ENCODE results near the gene RACGAP1. TPM values are rescaled to one million over a fixed set of nuclear protein-coding genes. Genes with fewer than 3 reads are reported as not detected.

RACGAP1 gene
- total and polyA plus RNA-seq, 12 donors = 1.3 to 28.4 (median 6.2) TPM

GRCh38 chr12:50024227-50024626 lies 1.1 kb downstream of the RACGAP1 start:
- WGBS, 4 donors = 70 to 79% (median 72%) methylated on average over 8 of the region's 8 CpGs
- intact Hi-C loops (cut with DNase I) = no loop called here
- Histone ChIP-seq H3K36me3 (replicated peaks in 1 of 2) (no peaks in the 10 kb centered on the region), H3K9me3 (replicated peaks in 1 of 3) (no peaks in the 10 kb centered on the region), H3K27ac (no peak overlapping the region), H3K27me3 (no peaks in the 10 kb centered on the region), H3K4me1 (replicated peaks in 1 of 2) (peaks cover 6 to 14% of the 10 kb centered on the region in 2 donors), H3K4me3 (no peak overlapping the region)
- TF ChIP-seq POLR2A (IDR thresholded peaks at IDR 0.05) (no peak), CTCF (IDR thresholded peaks at IDR 0.05) (no peak)
- DNase-seq = no peak

DNA sequence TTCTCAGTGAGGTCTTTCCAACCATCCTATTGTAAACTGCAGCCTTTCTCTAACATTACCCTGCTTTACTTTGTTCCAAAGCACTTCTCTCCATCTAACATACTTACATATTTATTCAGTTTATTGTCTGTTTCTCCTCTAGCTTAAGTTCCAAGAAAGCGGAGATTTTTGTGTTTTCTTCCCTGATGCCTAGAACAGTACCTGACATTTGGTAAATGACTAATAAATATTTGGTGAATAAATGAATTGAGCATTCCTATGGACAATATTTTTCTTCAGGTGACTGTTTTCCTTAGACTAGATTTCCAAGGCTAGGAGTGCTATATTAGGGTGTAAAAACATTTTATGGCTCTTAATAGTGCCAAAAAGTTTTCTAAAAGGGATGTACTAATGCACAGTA lies 2.4 kb downstream of the RACGAP1 start:
- H3K4me1 ChIP-seq (replicated peaks in 1 of 2) = peaks cover 6 to 14% of the 10 kb centered on the region in 2 donors
- no peaks in the 10 kb centered on the region for H3K36me3 ChIP-seq (replicated peaks in 1 of 2)
- DNase-seq = no peak
- no peak for TF ChIP-seq POLR2A (IDR thresholded peaks at IDR 0.05)
- TF ChIP-seq CTCF (IDR thresholded peaks at IDR 0.05) = no peak
- no peak overlapping the region for H3K4me3 ChIP-seq
- intact Hi-C loops (cut with DNase I) = no loop called here
- no peaks in the 10 kb centered on the region for H3K27me3 ChIP-seq
- no peaks in the 10 kb centered on the region for H3K9me3 ChIP-seq (replicated peaks in 1 of 3)
- WGBS, 4 donors = 94 to 100% (median 99%) methylated on average over 1 of the region's 1 CpG
- no peak overlapping the region for H3K27ac ChIP-seq

DNA sequence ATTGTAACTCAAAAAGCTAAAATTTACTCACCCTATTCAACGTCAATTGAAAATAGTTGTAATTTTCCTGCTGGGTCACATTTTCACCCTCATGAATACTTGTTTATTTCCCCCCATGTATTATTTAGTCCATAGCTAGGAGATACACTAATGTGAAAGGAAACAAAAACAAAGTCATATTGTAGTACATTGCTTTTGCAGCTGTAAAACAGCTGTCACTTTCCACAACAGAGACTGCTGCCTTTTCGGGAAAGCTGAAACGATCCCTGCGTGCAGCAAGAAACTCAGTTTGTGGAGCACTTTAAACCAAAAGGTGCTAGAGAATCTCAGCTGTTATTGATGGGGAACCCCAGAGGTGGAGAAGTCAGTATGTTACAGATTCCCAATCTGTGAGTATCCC lies 4.3 kb downstream of the RACGAP1 start:
- Histone ChIP-seq H3K36me3 (replicated peaks in 1 of 2) (no peaks in the 10 kb centered on the region), H3K27ac (no peak overlapping the region), H3K4me3 (no peak overlapping the region), H3K9me3 (replicated peaks in 1 of 3) (no peaks in the 10 kb centered on the region), H3K27me3 (no peaks in the 10 kb centered on the region), H3K4me1 (replicated peaks in 1 of 2) (peaks cover 6 to 27% of the 10 kb centered on the region in 2 donors)
- WGBS, 4 donors = 67 to 73% (median 72%) methylated on average over 4 of the region's 4 CpGs
- intact Hi-C loops (cut with DNase I) = no loop called here
- TF ChIP-seq POLR2A (IDR thresholded peaks at IDR 0.05) (no peak), CTCF (IDR thresholded peaks at IDR 0.05) (no peak)
- DNase-seq = peak in 1 of 7 donors; percentile 28

DNA sequence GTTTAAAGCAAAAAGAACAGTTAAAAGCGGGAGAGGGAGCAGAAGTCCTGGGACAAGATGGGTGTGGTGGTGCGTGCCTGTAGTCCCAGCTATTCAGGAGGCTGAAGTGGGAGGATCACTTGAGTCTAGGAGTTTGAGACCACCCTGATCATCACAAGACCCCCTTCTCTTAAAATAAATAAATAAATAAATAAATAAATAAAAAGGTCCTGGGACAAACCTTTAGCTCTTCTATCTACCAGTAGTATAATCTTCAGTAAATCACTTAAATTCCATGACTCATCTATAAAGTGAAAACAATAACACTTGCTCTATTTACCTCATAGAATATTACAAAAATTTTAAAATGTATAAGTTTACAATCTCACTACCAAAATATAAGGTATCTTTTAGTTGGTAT lies 5.8 kb downstream of the RACGAP1 start:
- peak in 1 of 7 donors; percentile 14 for DNase-seq
- no peak for TF ChIP-seq CTCF (IDR thresholded peaks at IDR 0.05)
- TF ChIP-seq POLR2A (IDR thresholded peaks at IDR 0.05) = no peak
- no peak overlapping the region for H3K27ac ChIP-seq
- no peaks in the 10 kb centered on the region for H3K9me3 ChIP-seq (replicated peaks in 1 of 3)
- 90 to 100% (median 99%) methylated on average over 2 of the region's 2 CpGs for WGBS, 4 donors
- no peaks in the 10 kb centered on the region for H3K27me3 ChIP-seq
- no peak overlapping the region for H3K4me3 ChIP-seq
- intact Hi-C loops (cut with DNase I) = no loop called here
- peaks cover 2 to 19% of the 10 kb centered on the region in 2 donors for H3K4me1 ChIP-seq (replicated peaks in 1 of 2)
- no peaks in the 10 kb centered on the region for H3K36me3 ChIP-seq (replicated peaks in 1 of 2)

Data from adrenal gland (tissue), 12 donors.